HepG2 (cell line): ENCODE results near the gene IGFLR1. TPM values are rescaled to one million over a fixed set of nuclear protein-coding genes. Genes with fewer than 3 reads are reported as not detected.

Experiments
- ARID5B ChIP-seq: IDR thresholded peaks from 2 replicates; pipeline ENCODE4 v1.4.0; 2020; ENCODE audit warnings: mild to moderate bottlenecking, missing genetic modification reagents
- ATF5 ChIP-seq: sonication (generic); formaldehyde crosslinking; IDR thresholded peaks from 2 replicates; pipeline ENCODE4 v1.4.0; 2020; ENCODE audit warnings: mild to moderate bottlenecking, low read depth, missing genetic modification reagents
- CCDC6 ChIP-seq: sonication (generic); formaldehyde crosslinking; IDR thresholded peaks from 2 replicates; pipeline ENCODE4 v1.8.1; 2022; ENCODE audit warnings: mild to moderate bottlenecking, missing genetic modification reagents, moderate library complexity
- ELF1 ChIP-seq: sonication (generic); formaldehyde crosslinking; IDR thresholded peaks from 2 replicates; pipeline ENCODE4 v1.4.0; 2020; ENCODE audit warnings: missing genetic modification reagents
- EP300 ChIP-seq, 3 experiments: sonication (generic) in 1 of 3; formaldehyde crosslinking in 1 of 3; IDR thresholded peaks; 2 replicates each; pipeline versions ENCODE4 v1.5.1 to v1.6.1; 2011 to 2020; ENCODE audit warnings: low read depth in 2 of 3, low read length in 2 of 3, borderline replicate concordance in 1 of 3, improper control_type of control experiment in 1 of 3, mild to moderate bottlenecking in 1 of 3, missing genetic modification reagents in 1 of 3, moderate library complexity in 1 of 3
- ESRRA ChIP-seq: sonication (generic); formaldehyde crosslinking; IDR thresholded peaks from 2 replicates; pipeline ENCODE4 v1.5.1; 2020; ENCODE audit warnings: mild to moderate bottlenecking, low read depth, missing genetic modification reagents
- FOXA3 ChIP-seq: IDR thresholded peaks from 2 replicates; pipeline ENCODE4 v1.6.1; 2016; ENCODE audit warnings: missing genetic modification reagents, missing compliant biosample characterization
- GABPB1 ChIP-seq: IDR thresholded peaks from 2 replicates; pipeline ENCODE4 v1.6.1; 2016; ENCODE audit warnings: mild to moderate bottlenecking, missing genetic modification reagents, moderate library complexity, missing compliant biosample characterization
- HDAC1 ChIP-seq: sonication (generic); formaldehyde crosslinking; IDR thresholded peaks from 2 replicates; pipeline ENCODE4 v1.5.1; 2020; ENCODE audit warnings: mild to moderate bottlenecking, missing genetic modification reagents
- KDM4B ChIP-seq: sonication (generic); formaldehyde crosslinking; IDR thresholded peaks from 2 replicates; pipeline ENCODE4 v1.4.0; 2020; ENCODE audit warnings: missing genetic modification reagents
- NCOA2 ChIP-seq: sonication (generic); formaldehyde crosslinking; IDR thresholded peaks from 2 replicates; pipeline ENCODE4 v1.8.0; 2022; ENCODE audit warnings: inconsistent platforms
- NR2F6 ChIP-seq, 2 experiments: IDR thresholded peaks; 2 replicates each; pipeline ENCODE4 v1.6.1; 2016; ENCODE audit warnings: antibody characterized with exemption in 1 of 2, mild to moderate bottlenecking in 1 of 2
- RXRA ChIP-seq: sonication (generic); formaldehyde crosslinking; IDR thresholded peaks from 2 replicates; pipeline ENCODE4 v1.5.1; 2020; ENCODE audit warnings: missing genetic modification reagents
- SAP130 ChIP-seq: IDR thresholded peaks from 2 replicates; pipeline ENCODE4 v1.6.1; 2016; ENCODE audit warnings: low read depth
- SKI ChIP-seq: fragments of 450-650 bp; IDR thresholded peaks from one replicate; pipeline ENCODE4 v1.6.1; 2018; ENCODE audit warnings: mild to moderate bottlenecking; ENCODE audit not compliant: partially characterized antibody
- SUZ12 ChIP-seq: fragments of 150-350 bp; IDR thresholded peaks from 2 replicates; pipeline ENCODE4 v1.6.1; 2014; ENCODE audit warnings: low read depth, low read length
- ZBTB37 ChIP-seq: sonication (generic); formaldehyde crosslinking; IDR thresholded peaks from 2 replicates; pipeline ENCODE4 v1.4.0; 2020; ENCODE audit warnings: mild to moderate bottlenecking, missing genetic modification reagents
- ZBTB43 ChIP-seq: sonication (generic); formaldehyde crosslinking; conservative IDR thresholded peaks from 2 replicates; pipeline ENCODE4 v1.4.0; 2020; ENCODE audit warnings: missing genetic modification reagents
- ZBTB7B ChIP-seq: sonication (generic); formaldehyde crosslinking; IDR thresholded peaks from 2 replicates; pipeline ENCODE4 v1.4.0; 2020; ENCODE audit warnings: missing genetic modification reagents
- ZFY ChIP-seq: sonication (generic); formaldehyde crosslinking; IDR thresholded peaks from 2 replicates; pipeline ENCODE4 v1.4.0; 2020; ENCODE audit warnings: missing genetic modification reagents
- ZMYM3 ChIP-seq: sonication (generic); formaldehyde crosslinking; IDR thresholded peaks from 2 replicates; pipeline ENCODE4 v1.5.1; 2020; ENCODE audit warnings: mild to moderate bottlenecking, missing genetic modification reagents
- ZNF792 ChIP-seq: IDR thresholded peaks from 2 replicates; pipeline ENCODE4 v1.6.1; 2016
- ZSCAN22 ChIP-seq: sonication (generic); formaldehyde crosslinking; IDR thresholded peaks from 2 replicates; pipeline ENCODE4 v1.4.0; 2020; ENCODE audit warnings: mild to moderate bottlenecking, missing genetic modification reagents
- polyA plus RNA-seq, 8 experiments: library from polyadenylated mRNA; depleted of rRNA in 3 of 8; stranded (reverse) in 7 of 8; unstranded in 1 of 8; fragments of >200 nt; fragmentation: Illumina TruSeq in 4 of 8; extraction: Trizol in 4 of 8; gene quantifications; 2 replicates each; pipeline versions ENCODE4 v1.2.1 to v1.2.3, GENCODE V29; 2011 to 2016; ENCODE audit warnings: low read depth in 4 of 8, missing spikeins in 1 of 8, mixed read lengths in 1 of 8; ENCODE audit not compliant: insufficient read depth in 1 of 8
- total RNA-seq, 5 experiments: library from RNA; depleted of rRNA; stranded (reverse); fragments of >200 nt; fragmentation: Illumina TruSeq; extraction: Trizol; gene quantifications; 2 replicates each; pipeline ENCODE4 v1.2.3, GENCODE V29; 2016; ENCODE audit warnings: low read depth in 1 of 5

IGFLR1 gene
- total and polyA plus RNA-seq, 2 of the 13 experiments (the other 11 are each of a cell fraction or from before 2014, with no cell fraction given), result 5.4 to 8.9 TPM

- TF ChIP-seq ZFY (CRISPR knock-in tag) (peak; percentile 57; the same call in 1 of the 2 replicates), SKI (peak; percentile 61), ESRRA (CRISPR knock-in tag) (0 out of 2 replicates have a peak, but pooled peaks have one; percentile 49), RXRA (peak; percentile 56; the same call in 1 of the 2 replicates), CCDC6 (CRISPR knock-in tag) (no peak), ZNF792 (CRISPR knock-in tag) (0 out of 2 replicates have a peak, but pooled peaks have one; percentile 37), NCOA2 (CRISPR knock-in tag) (peak; percentile 63), ELF1 (peak; percentile 72), ZMYM3 (CRISPR knock-in tag) (no peak), SAP130 (peak; percentile 80), ZSCAN22 (no peak), HDAC1 (CRISPR knock-in tag) (0 out of 2 replicates have a peak, but pooled peaks have one; percentile 38), ZBTB37 (CRISPR knock-in tag) (peak; percentile 37; the same call in 1 of the 2 replicates), KDM4B (CRISPR knock-in tag) (0 out of 2 replicates have a peak, but pooled peaks have one; percentile 43), ATF5 (CRISPR knock-in tag) (no peak), EP300 (IDR thresholded peaks at IDR 0.05; ENCODE audit: low read depth in 2 of 2, low read length in 2 of 2) (0 out of 4 replicates have a peak, but pooled peaks of 1 of the 2 experiments have one; percentile 6), EP300 (CRISPR knock-in tag; IDR thresholded peaks at IDR 0.05; ENCODE audit: borderline replicate concordance) (no peak), ZBTB7B (peak; percentile 61; the same call in 1 of the 2 replicates), FOXA3 (CRISPR knock-in tag) (0 out of 2 replicates have a peak, but pooled peaks have one; percentile 18), ZBTB43 (CRISPR knock-in tag) (no peak), NR2F6 (IDR thresholded peaks at IDR 0.05) (peak; percentile 15; the same call in 1 of the 2 replicates), NR2F6 (CRISPR knock-in tag; IDR thresholded peaks at IDR 0.05) (peak; percentile 57), SUZ12 (no peak), GABPB1 (peak; percentile 41; the same call in 1 of the 2 replicates), ARID5B (peak; percentile 48)
These were observed 25.2 kb upstream of the IGFLR1 start (continued) for GRCh38 chr19:35767288-35768081.
